Naive thymus-derived CD4-positive, alpha-beta T cell (primary cell): Measurements from ENCODE around the gene C2CD3. TPM values are rescaled to one million over a fixed set of nuclear protein-coding genes. Genes with fewer than 3 reads are reported as not detected.

Source experiments
- ATAC-seq: fragments of 150-1000 bp; cut with Tn5 transposase; 2 replicates; pipeline ENCODE4 v1.10.0; 2021; ENCODE audit warnings: mild to moderate bottlenecking, moderate library complexity
- CTCF ChIA-PET: fragments of 350-600 bp; sonication (Branson Sonifier 250); formaldehyde crosslinking; loops from one replicate; lab custom pipeline; 2021; ENCODE audit warnings: antibody characterized with exemption; lab: Charles Lee
- POLR2A ChIA-PET: fragments of 350-600 bp; sonication (Branson Sonifier 250); formaldehyde crosslinking; loops from one replicate; lab custom pipeline; 2021; ENCODE audit warnings: antibody characterized with exemption, inconsistent platforms; lab: Charles Lee
- DNase-seq, 9 donors: peaks; one replicate each; pipeline versions ENCODE4 v3.0.0 to v3.0.0-alpha.2; 2020 to 2022; ENCODE audit warnings: mixed read lengths in 1 of 9
- H3K27ac ChIP-seq: one replicate; pipeline ENCODE4 v1.7.0; 2013; ENCODE audit warnings: mild to moderate bottlenecking, low read depth, low read length, moderate library complexity
- H3K27me3 ChIP-seq, 2 donors: one replicate each; pipeline ENCODE4 v1.7.0; 2013; ENCODE audit warnings: low read length in 2 of 2, mild to moderate bottlenecking in 2 of 2, moderate library complexity in 2 of 2; ENCODE audit not compliant: control insufficient read depth in 2 of 2, insufficient read depth in 2 of 2
- H3K36me3 ChIP-seq, 3 experiments: 1 replicate in 2 of 3; 2 replicates in 1 of 3; pipeline ENCODE4 v1.7.0; 2013; ENCODE audit warnings: low read length in 3 of 3, mild to moderate bottlenecking in 3 of 3, moderate library complexity in 1 of 3; ENCODE audit not compliant: insufficient read depth in 3 of 3, control insufficient read depth in 2 of 3
- H3K4me1 ChIP-seq, 2 donors: one replicate each; pipeline ENCODE4 v1.7.0; 2013; ENCODE audit warnings: low read length in 2 of 2, mild to moderate bottlenecking in 2 of 2, moderate library complexity in 1 of 2; ENCODE audit not compliant: control insufficient read depth in 2 of 2, insufficient read depth in 2 of 2
- H3K4me3 ChIP-seq: 2 replicates; pipeline ENCODE4 v1.7.0; 2013; ENCODE audit warnings: mild to moderate bottlenecking, low read length
- H3K9me3 ChIP-seq, 3 experiments: 1 replicate in 2 of 3; 2 replicates in 1 of 3; pipeline ENCODE4 v1.7.0; 2013; ENCODE audit warnings: low read length in 3 of 3; ENCODE audit not compliant: control insufficient read depth in 2 of 3
- H3K27ac Mint-ChIP-seq, 9 donors: one replicate each; pipeline ENCODE4 v1.8.0; 2020 to 2022; ENCODE audit warnings: mixed read lengths in 9 of 9, mild to moderate bottlenecking in 8 of 9, moderate library complexity in 5 of 9, inconsistent platforms in 2 of 9
- H3K27me3 Mint-ChIP-seq, 5 donors: one replicate each; pipeline ENCODE4 v1.8.0; 2021 to 2022; ENCODE audit warnings: mixed read lengths in 5 of 5, mild to moderate bottlenecking in 1 of 5
- H3K36me3 Mint-ChIP-seq, 5 donors: one replicate each; pipeline ENCODE4 v1.8.0; 2020 to 2022; ENCODE audit warnings: mixed read lengths in 5 of 5, mild to moderate bottlenecking in 3 of 5, inconsistent platforms in 1 of 5
- H3K4me1 Mint-ChIP-seq, 7 donors: one replicate each; pipeline ENCODE4 v1.8.0; 2020 to 2022; ENCODE audit warnings: mixed read lengths in 7 of 7, mild to moderate bottlenecking in 3 of 7, inconsistent platforms in 1 of 7
- H3K4me3 Mint-ChIP-seq, 10 donors: one replicate each; pipeline ENCODE4 v1.8.0; 2020 to 2022; ENCODE audit warnings: mild to moderate bottlenecking in 10 of 10, mixed read lengths in 10 of 10, moderate library complexity in 6 of 10, inconsistent platforms in 2 of 10
- H3K9me3 Mint-ChIP-seq, 11 donors: one replicate each; pipeline ENCODE4 v1.8.0; 2020 to 2022; ENCODE audit warnings: mixed read lengths in 11 of 11, mild to moderate bottlenecking in 4 of 11, inconsistent platforms in 1 of 11, moderate library complexity in 1 of 11
- intact Hi-C, 2 donors: fragments of 100-400 bp; cut with micrococcal nuclease; formaldehyde crosslinking; loops; one replicate each; pipeline ENCODE4 v1.15.1; 2023
- polyA plus RNA-seq, 2 donors: library from polyadenylated mRNA; unstranded; fragments of 300-500 nt; fragmentation: Illumina TruSeq; gene quantifications; one replicate each; pipeline ENCODE4 v1.2.3, GENCODE V29; 2021
- total RNA-seq, 6 experiments: library from RNA in 5 of 6; stranded (reverse) in 5 of 6; gene quantifications; 1 replicate in 5 of 6; 2 replicates in 1 of 6; pipeline ENCODE4 v1.2.3 and lab custom pipeline; 2021 to 2026

Gene C2CD3
- total and polyA plus RNA-seq, 7 experiments from 2014 or later = 8.0 to 42.5 (median 34.6) TPM

DNA sequence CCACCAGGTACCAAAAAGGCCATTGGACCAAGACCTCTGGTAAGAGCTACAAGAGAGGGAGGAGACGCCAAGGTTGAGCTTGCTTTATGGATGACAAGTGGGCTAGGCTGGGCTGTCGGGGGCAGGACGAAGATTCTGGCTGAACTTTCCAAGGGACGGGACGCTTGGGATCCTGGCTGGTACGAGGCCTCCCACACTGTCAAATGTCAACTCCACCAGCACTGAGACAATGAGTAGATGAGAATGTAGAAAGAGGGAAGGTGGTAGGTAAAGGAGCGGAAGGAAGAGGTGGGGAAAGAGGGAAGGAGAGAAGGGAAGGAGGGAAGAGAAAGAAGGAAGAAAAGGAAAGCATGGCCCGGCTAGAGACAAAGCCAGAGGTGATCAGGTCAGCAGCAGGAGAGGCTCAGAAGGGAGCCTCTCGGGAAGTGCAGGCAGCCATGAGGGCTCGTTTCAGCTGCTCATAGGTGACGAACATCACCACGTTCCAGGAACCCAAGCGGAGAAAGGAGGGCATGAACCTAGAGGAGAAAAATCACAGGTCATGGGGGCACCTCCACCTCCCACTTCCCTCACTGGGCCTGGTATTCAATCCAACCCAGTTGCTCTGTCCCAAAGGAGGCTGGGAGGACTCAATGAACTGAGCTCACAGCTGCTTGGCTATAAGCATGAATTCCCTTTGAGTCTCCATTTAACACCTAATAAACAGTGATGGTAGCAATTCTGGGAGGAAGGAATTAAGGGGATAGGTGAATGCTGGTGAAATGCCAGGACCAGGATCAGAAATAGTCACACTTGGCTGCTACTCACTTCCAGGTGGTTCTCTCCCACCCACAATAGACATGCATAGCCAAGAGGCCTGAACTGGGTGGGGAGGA is 196.0 kb downstream of the C2CD3 start:
- ATAC-seq (no peak), DNase-seq (no peak)
- POLR2A ChIA-PET = interaction anchor here (1.3 to 26.2 kb wide), 5 partner anchors 10 to 196 kb away, joined by 3 to 1403 read pairs (median 41); partner anchors contain the start of genes PPME1, UCP2 and UCP3
- CTCF ChIA-PET = interaction anchor here (1.0 to 2.6 kb wide), 4 partner anchors 20 to 58 kb away, joined by 3 to 10 read pairs (median 6); no protein-coding TSS in a partner anchor
- Histone ChIP-seq H3K4me3 (peak overlapping the region; percentile 7), H3K36me3 (peaks cover 33 to 52% (median 34%) of the 10 kb centered on the region in 3 experiments), H3K4me1 (peaks cover 86 to 93% of the 10 kb centered on the region in 2 donors), H3K27me3 (no peaks in the 10 kb centered on the region), H3K27ac (peak overlapping the region; percentile 59), H3K9me3 (no peaks in the 10 kb centered on the region)
- H3K9me3 Mint-ChIP-seq = peaks cover 0 to 1% (median 0%) of the 10 kb centered on the region in 11 donors
- H3K27ac Mint-ChIP-seq = peak overlapping the region; percentile 79 to 100 (median 98)
- peaks cover 16 to 58% (median 47%) of the 10 kb centered on the region in 5 donors for H3K36me3 Mint-ChIP-seq
- no peaks in the 10 kb centered on the region for H3K27me3 Mint-ChIP-seq
- peak overlapping the region; percentile 64 to 96 (median 78) for H3K4me3 Mint-ChIP-seq
- H3K4me1 Mint-ChIP-seq = peaks cover 71 to 98% (median 84%) of the 10 kb centered on the region in 7 donors
- intact Hi-C loops = loop anchor here (1.0 to 2.0 kb wide), 5 partner anchors 7 to 196 kb away; partner anchors contain the start of genes UCP2 (in 2 of the 2), C2CD3 (in 1 of the 2) and PPME1 (in 1 of the 2)

DNA sequence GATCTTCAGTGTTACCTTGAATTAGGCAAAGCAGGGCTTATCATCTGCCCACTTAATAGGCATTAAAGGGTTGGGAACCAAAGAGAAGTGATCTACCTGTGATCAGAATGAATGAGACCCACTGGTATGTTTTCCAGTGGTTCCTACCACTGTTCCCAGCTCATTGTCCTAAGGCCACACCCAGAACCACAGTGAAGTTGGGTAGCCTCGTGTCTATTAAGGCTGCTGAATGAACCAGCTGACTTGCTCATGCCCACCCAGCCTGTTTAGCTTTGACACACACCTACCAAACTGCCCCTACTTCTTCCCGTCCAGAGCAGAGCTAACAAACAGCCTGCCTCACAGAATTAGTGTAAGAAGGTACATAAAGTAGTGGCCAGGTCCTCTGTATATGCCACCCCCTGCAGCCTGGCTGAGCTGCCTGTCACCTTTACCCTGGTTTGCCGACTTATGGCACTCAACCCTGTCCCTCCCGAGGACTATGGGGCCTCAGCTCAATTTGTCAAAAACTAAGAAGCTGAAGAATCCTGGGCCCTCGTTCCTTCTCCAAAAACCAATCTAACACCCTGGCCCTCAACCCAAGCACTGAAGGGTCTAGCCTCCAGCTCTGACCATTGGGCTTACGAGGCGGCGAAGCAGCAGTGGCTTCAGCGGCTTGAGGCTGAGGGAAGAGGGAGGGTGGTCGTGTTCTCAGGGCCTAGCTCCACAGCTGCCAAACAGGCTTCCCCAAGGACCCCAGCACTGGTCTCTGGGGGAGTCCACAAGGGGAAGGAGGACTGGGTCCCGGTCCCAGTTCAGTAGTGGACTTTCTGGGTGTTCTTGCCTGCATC is 198.0 kb downstream of the C2CD3 start:
- Histone ChIP-seq H3K9me3 (no peaks in the 10 kb centered on the region), H3K36me3 (peaks cover 20 to 38% (median 23%) of the 10 kb centered on the region in 3 experiments), H3K27ac (peak overlapping the region; percentile 59), H3K4me1 (peaks cover 86 to 93% of the 10 kb centered on the region in 2 donors), H3K4me3 (no peak overlapping the region), H3K27me3 (no peaks in the 10 kb centered on the region)
- intact Hi-C loops = loop anchor here in 1 of 2 donors (1.0 kb wide), 1 partner anchor 22 kb away; no protein-coding TSS in a partner anchor
- H3K27ac Mint-ChIP-seq = peak overlapping the region; percentile 79 to 100 (median 98)
- H3K4me3 Mint-ChIP-seq = peak overlapping the region in 9 of 10 donors; percentile 0 to 96 (median 58)
- ChIA-PET POLR2A (interaction anchor here (1.0 to 26.2 kb wide), 9 partner anchors 8 to 107 kb away, joined by 3 to 1403 read pairs (median 11); partner anchors contain the start of genes UCP2 and UCP3), CTCF (interaction anchor here (0.8 to 2.6 kb wide), 5 partner anchors 10 to 60 kb away, joined by 3 to 10 read pairs (median 3); partner anchors contain the start of gene UCP2)
- DNase-seq = no peak
- H3K27me3 Mint-ChIP-seq = no peaks in the 10 kb centered on the region
- H3K36me3 Mint-ChIP-seq = peaks cover 16 to 42% (median 35%) of the 10 kb centered on the region in 5 donors
- peaks cover 74 to 100% (median 89%) of the 10 kb centered on the region in 7 donors for H3K4me1 Mint-ChIP-seq
- no peak for ATAC-seq
- peaks cover 0 to 4% (median 0%) of the 10 kb centered on the region in 11 donors for H3K9me3 Mint-ChIP-seq

DNA sequence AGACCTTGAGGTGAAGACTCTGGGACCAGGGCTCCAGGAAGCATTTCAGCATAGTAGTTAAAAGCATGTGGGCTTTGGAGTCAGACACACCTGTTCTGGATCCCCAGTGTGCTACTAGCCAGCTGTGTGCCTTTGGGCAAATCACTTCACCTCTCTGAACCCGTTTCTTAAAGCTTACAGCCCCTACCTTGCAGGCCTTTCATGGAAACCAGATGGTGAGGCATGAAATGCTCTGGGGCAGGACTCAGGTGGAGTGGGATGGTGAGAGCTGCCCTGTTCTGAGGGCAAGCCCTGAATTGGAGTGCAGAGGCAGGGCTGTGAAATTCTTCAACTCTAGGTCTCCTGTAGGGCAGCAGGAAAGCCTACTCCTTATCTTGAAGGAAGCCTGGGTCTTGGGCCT is 198.6 kb downstream of the C2CD3 start:
- ChIA-PET POLR2A (interaction anchor here (0.6 to 26.2 kb wide), 8 partner anchors 12 to 107 kb away, joined by 3 to 1403 read pairs (median 20); partner anchors contain the start of genes UCP2 and UCP3), CTCF (interaction anchor here (0.7 to 3.2 kb wide), 5 partner anchors 7 to 204 kb away, joined by 3 to 11 read pairs (median 6); no protein-coding TSS in a partner anchor)
- Mint-ChIP-seq H3K27me3 (no peaks in the 10 kb centered on the region), H3K4me1 (peaks cover 71 to 100% (median 85%) of the 10 kb centered on the region in 7 donors), H3K4me3 (peak overlapping the region in 5 of 10 donors; percentile 6 to 68 (median 25)), H3K9me3 (peaks cover 0 to 4% (median 0%) of the 10 kb centered on the region in 11 donors), H3K36me3 (peaks cover 12 to 36% (median 29%) of the 10 kb centered on the region in 5 donors), H3K27ac (peak overlapping the region; percentile 79 to 100 (median 98))
- peaks cover 84 to 93% of the 10 kb centered on the region in 2 donors for H3K4me1 ChIP-seq
- no peak overlapping the region for H3K4me3 ChIP-seq
- DNase-seq (no peak), ATAC-seq (no peak)
- no peaks in the 10 kb centered on the region for H3K9me3 ChIP-seq
- peak overlapping the region; percentile 59 for H3K27ac ChIP-seq
- no peaks in the 10 kb centered on the region for H3K27me3 ChIP-seq
- H3K36me3 ChIP-seq = peaks cover 14 to 32% (median 16%) of the 10 kb centered on the region in 3 experiments
- intact Hi-C loops = no loop called here

- peak overlapping the region; percentile 78 to 100 (median 98) for H3K27ac Mint-ChIP-seq
- H3K9me3 ChIP-seq = no peaks in the 10 kb centered on the region
- no peaks in the 10 kb centered on the region for H3K27me3 Mint-ChIP-seq
- no peak overlapping the region for H3K4me3 ChIP-seq
- H3K36me3 Mint-ChIP-seq = peaks cover 5 to 30% (median 21%) of the 10 kb centered on the region in 5 donors
- no peaks in the 10 kb centered on the region for H3K27me3 ChIP-seq
- ATAC-seq (peak; percentile 3), DNase-seq (no peak)
- peak overlapping the region in 6 of 10 donors; percentile 13 to 57 (median 27) for H3K4me3 Mint-ChIP-seq
- peak overlapping the region; percentile 73 for H3K27ac ChIP-seq
- intact Hi-C loops = no loop called here
- CTCF ChIA-PET = interaction anchor here (1.0 to 3.2 kb wide), 5 partner anchors 8 to 69 kb away, joined by 4 to 11 read pairs (median 6); no protein-coding TSS in a partner anchor
- peaks cover 75 to 86% of the 10 kb centered on the region in 2 donors for H3K4me1 ChIP-seq
- peaks cover 64 to 91% (median 77%) of the 10 kb centered on the region in 7 donors for H3K4me1 Mint-ChIP-seq
- POLR2A ChIA-PET = interaction anchor here (0.6 to 26.2 kb wide), 11 partner anchors 20 to 108 kb away, joined by 3 to 1403 read pairs (median 5); partner anchors contain the start of genes UCP2 and UCP3
- peaks cover 0 to 2% (median 0%) of the 10 kb centered on the region in 11 donors for H3K9me3 Mint-ChIP-seq
- peaks cover 5 to 22% (median 7%) of the 10 kb centered on the region in 3 experiments for H3K36me3 ChIP-seq
Observed at GRCh38 chr11:73971175-73971719, 199.6 kb downstream of the C2CD3 start.

DNA sequence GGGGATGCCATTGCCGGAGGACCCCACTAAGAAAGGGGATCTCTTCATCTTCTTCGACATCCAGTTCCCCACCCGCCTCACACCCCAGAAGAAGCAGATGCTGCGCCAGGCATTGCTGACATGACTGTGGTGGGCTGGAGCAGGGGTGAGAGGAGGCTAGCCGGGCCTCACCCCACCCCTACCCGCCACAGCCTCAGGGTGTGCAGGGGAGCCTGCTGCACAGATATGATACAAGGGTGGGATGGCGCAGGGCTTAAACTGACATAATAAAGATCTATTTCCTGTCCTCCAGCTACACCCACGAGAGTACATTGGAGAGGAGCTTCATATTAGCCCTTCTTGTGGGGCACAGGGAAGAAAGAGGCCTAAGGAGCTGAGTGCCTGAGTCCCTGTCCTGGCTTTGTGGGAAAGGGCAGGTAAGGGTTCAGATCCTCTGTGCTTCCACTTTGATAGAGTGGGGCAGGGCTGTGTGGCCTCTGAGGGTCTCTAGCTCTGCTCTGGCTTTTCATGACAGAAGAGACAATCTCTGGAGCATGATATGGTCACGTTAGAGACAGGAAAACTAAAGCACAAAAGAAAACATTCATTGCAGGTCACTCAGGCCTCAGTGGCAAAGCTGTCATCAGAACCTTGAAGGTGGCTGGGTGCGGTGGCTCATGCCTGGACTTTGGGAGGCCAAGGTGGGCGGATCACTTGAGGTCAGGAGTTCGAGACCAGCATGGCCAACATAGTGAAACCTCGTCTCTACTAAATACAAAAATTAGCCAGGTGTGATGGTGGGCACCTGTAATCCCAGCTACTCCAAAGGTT is 200.6 kb downstream of the C2CD3 start:
- Mint-ChIP-seq H3K4me3 (peak overlapping the region in 9 of 10 donors; percentile 14 to 73 (median 57)), H3K27me3 (no peaks in the 10 kb centered on the region), H3K27ac (peak overlapping the region; percentile 79 to 100 (median 98)), H3K36me3 (peaks cover under 1 to 19% (median 12%) of the 10 kb centered on the region in 5 donors), H3K4me1 (peaks cover 55 to 91% (median 77%) of the 10 kb centered on the region in 7 donors), H3K9me3 (peaks cover 0 to 4% (median 0%) of the 10 kb centered on the region in 11 donors)
- peak in 3 of 9 donors; percentile 35 to 43 (median 42) for DNase-seq
- peak; percentile 30 for ATAC-seq
- Histone ChIP-seq H3K4me1 (peaks cover 75 to 88% of the 10 kb centered on the region in 2 donors), H3K36me3 (peaks cover 0 to 12% (median 4%) of the 10 kb centered on the region in 3 experiments), H3K4me3 (peak overlapping the region; percentile 17), H3K27me3 (no peaks in the 10 kb centered on the region), H3K9me3 (no peaks in the 10 kb centered on the region), H3K27ac (peak overlapping the region; percentile 73)
- ChIA-PET CTCF (interaction anchor here (0.8 to 3.2 kb wide), 9 partner anchors 10 to 82 kb away, joined by 3 to 11 read pairs (median 4); no protein-coding TSS in a partner anchor), POLR2A (interaction anchor here (0.6 to 26.2 kb wide), 15 partner anchors 10 to 428 kb away, joined by 3 to 1403 read pairs (median 5); partner anchors contain the start of genes C2CD3, PGM2L1, PPME1 and UCP2)
- intact Hi-C loops = loop anchor here in 1 of 2 donors (1.0 to 10.0 kb wide), 2 partner anchors 35 to 265 kb away; no protein-coding TSS in a partner anchor
